HT-29 (cell line): ENCODE results near the gene SEMA4D. TPM values are rescaled to one million over a fixed set of nuclear protein-coding genes. Genes with fewer than 3 reads are reported as not detected.

Experiments used
- DNase-seq: peaks from one replicate; pipeline ENCODE4 v3.0.0-alpha.2; 2015; ENCODE audit warnings: low spot score
- total RNA-seq: library from RNA; depleted of rRNA; stranded (reverse); fragments of >200 nt; shearing (Covaris generic); gene quantifications from 2 replicates; pipeline ENCODE4 v1.2.3, GENCODE V29; 2014; rRNA removed

Gene SEMA4D
- 13.2 and 18.5 TPM in 2 replicates for total RNA-seq

- peak; percentile 77 for DNase-seq
Measured at GRCh38 chr9:89497978-89498851, at the start of gene SEMA4D. TSS of gene SEMA4D (minus strand) at chr9:89498113. CDS start at chr9:89405456, 92,657 bp downstream.

DNA sequence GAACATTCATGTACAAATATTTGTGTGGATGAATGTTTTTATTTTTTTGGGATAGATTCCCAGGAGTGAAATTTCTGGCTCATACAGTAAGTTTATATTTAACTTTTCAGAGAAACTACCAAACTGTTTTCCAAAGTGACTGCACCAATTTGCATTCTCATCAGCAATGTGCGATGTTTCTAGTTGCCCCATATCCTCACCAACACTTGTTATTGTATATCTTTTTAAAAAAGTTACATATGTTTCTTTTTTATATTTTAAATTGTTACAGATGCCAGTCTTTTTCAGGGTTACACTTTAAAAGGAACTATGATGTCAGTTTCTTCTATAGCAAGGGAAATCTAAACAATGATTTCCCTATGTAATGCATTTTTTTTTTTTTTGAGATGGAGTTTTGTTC, 49.1 kb upstream of the SEMA4D start:
- no peak for DNase-seq

DNA sequence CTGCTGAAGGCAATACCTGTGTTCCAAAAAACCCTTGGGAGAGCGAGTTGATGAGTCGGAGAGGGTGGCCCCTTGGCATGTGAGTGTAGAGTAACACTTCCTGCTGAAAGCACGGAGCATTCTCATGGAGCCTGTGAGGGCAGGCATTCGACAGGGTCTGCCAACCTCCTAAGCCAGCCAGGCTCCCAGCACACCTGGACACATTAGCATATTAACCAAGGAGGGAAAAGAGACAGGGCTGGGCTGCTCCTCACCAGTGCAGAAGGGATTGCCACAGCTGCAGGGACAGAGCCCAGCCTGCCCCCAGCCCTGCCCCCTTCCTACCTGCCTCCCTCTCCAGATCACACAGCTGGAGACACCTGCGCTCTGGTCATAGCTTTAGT, 46.4 kb upstream of the SEMA4D start:
- DNase-seq, result no peak

DNA sequence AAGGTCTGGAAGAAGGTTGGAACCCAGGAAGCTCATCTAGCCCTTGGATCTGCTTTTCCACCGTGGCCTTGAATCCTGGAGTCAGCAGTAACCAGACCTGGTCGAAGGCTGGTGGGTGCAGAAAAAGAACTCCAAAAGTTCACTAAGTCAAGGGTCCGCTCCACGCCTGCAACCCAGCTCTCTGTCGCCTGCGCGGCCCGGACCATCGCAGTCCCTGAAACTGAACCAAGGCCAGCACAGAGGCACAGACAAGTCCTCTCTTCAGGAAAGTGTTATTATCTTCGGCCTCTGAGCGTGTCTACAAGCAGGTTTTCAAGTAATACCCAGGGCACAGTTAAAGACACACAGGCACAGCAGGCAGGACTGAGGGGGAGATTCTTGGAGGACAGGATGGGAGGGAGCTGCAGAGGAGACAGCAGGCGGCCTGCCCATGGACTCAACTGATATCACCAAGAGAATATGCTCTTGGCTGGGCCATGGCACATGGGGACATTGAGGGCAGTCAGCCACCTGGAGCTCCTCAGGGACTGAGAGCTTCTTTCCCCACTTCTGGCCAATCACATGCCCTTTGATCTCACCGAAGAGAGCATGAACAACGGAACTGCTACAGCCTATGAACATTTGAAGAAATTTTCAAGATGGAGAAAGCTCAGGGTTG, 45.8 kb upstream of the SEMA4D start:
- no peak for DNase-seq

DNA sequence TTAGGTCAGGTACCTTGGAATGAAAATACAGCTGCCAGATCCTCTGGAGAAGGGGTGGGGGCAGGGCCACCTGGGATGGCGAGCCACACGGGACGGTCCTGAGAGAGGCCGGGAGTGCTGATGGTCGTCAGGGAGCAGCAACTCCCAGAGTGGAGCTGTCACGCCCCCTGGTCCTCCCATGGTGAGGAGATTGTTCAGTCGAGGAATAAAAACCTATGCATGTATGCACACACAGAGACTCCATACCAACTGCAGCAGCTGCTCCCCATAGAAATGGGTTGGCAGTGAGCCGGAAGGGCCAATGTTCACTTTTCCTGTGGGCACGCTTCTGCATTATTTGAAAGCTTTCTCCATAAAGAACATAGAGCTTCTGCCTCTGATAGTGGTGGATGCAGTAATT, 45.2 kb upstream of the SEMA4D start:
- no peak for DNase-seq

GRCh38 chr9:89542401-89543021, 44.6 kb upstream of the SEMA4D start:
- DNase-seq, result no peak

DNA sequence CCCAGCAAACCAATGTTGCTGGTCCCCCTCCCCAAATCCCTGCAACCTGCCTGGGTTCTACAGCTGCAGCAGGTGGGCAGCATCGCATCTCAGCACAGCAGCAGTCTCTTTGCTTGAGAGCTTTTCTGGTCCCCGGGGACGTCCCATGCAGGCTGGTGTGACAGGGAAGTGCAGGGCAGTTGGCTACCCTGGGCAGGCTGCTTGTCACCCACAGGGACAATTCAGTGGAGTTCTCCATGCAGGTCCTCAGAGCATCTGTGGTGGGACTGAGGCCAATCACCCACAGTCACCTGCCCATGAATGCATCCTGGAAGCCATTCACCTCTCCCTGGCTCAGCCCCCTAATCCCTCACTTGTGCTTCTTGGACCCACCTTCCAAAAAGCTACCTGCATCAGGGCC, 43.9 kb upstream of the SEMA4D start:
- DNase-seq, result no peak

- DNase-seq, result no peak
Measured at GRCh38 chr9:89539374-89539773, 41.5 kb upstream of the SEMA4D start.

GRCh38 chr9:89538871-89539270, 41.0 kb upstream of the SEMA4D start:
- DNase-seq, result peak; percentile 8

DNA sequence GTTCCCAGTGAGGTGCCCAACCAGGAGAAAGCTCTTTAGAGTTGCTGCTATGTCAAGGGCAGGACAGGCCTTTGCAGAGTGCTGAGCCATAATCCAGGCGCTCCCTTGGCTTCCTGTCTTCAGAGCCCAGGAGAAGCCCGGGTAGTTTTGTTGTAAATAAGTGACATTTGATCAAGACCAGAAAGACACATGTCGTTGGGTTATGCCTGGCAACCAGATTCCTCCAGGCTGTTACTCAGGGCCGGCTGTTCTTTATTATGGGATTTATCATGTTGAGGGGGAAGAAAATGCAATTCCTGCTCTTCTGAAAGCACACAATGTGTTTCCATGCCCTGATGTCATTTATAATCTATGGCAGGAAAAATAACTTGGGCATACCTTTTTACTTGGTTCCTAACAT, 39.3 kb upstream of the SEMA4D start:
- DNase-seq, result no peak

- DNase-seq, result no peak
Measured at GRCh38 chr9:89536600-89536999, 38.7 kb upstream of the SEMA4D start.

GRCh38 chr9:89536145-89536574, 38.2 kb upstream of the SEMA4D start:
- DNase-seq, result no peak

DNA sequence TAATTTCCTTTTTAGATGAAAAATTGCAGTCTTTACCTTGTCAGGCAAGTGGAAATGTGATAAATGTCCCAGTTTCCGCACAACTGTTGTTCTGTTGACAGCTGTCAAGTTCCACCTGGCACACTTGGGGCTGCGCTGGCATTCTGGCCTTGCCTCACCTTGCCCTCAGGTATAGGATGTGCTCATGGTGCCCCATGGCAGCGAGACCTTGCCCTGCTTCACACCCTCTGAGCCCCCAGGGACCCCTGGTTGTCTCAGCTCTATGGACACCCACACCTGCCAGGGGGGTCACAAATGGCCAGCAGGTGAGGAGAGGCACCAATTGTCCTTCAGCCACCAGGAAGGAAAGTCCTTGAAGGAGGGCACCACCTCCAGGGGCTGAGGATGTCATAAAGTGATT, 37.5 kb upstream of the SEMA4D start:
- DNase-seq, result no peak

DNA sequence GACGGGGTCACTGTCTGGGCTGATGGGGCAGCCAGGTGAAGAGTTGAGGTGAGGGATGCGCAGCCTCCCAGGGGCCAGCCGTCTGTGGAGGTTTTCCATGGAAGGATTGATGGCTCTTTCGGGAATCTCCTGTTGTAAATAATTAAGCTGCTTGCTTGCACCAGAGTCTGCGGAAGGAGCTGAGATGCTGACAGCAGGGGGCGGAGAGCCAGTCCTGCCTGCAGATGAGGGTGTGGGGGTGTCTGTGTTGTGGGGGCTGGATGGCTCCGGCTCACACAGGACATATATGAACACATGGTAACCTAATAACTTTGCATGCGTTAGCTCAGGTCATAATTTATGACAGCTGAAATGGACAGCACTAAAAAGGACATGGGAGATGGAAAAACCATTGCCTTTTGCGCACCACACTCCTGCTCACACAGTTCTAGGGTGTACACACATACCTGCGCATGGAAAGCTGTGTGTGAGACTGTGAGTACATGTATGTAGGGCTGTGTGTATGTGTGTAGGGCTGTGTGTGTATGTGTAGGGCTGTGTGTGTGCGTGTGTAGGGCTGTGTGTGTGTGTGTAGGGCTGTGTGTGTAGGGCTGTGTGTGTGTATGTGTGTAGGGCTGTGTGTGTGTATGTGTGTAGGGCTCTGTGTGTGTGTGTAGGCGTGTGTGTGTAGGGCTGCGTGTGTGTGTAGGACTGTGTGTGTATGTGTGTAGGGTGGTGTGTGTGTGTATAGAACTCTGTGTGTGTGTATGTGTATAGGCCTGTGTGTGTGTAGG, 36.8 kb upstream of the SEMA4D start:
- DNase-seq, result no peak

GRCh38 chr9:89533411-89534095, 35.6 kb upstream of the SEMA4D start:
- no peak for DNase-seq

- no peak for DNase-seq
Measured at GRCh38 chr9:89532944-89533343, 35.0 kb upstream of the SEMA4D start.

- peak; percentile 10 for DNase-seq
Measured at GRCh38 chr9:89532478-89532877, 34.6 kb upstream of the SEMA4D start.

DNA sequence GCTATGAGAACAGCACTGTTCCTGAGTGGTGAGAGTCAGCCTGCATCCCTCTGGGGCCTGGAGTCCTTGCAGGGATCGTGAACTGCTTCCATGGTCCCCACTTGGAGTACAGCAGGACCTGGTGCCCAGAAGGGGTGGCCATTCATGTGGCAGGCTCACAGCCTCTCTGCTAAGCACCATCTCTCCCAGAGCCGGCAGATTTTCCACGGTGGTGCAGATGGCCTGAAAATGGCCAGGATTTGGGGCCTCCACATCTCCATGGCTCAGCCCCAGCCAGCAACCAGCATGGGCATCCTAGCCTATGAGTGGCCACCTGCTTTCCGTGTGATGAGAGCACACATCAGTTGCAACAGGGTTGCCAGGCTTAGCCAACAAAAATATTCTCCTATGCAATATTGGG, 33.9 kb upstream of the SEMA4D start:
- no peak for DNase-seq

- DNase-seq, result no peak
Measured at GRCh38 chr9:89530726-89531125, 32.8 kb upstream of the SEMA4D start.

- DNase-seq, result no peak
Measured at GRCh38 chr9:89529243-89530035, 31.5 kb upstream of the SEMA4D start.
